Measurements from ENCODE around the gene HPS3. TPM values are rescaled to one million over a fixed set of nuclear protein-coding genes. Genes with fewer than 3 reads are reported as not detected.

HPS3 gene
- total and polyA plus RNA-seq, 4 donors: 4.4 to 9.9 (median 7.7) TPM

- TF ChIP-seq FOXA2 (IDR thresholded peaks at IDR 0.05): no peak
Observed at GRCh38 chr3:149119466-149119865, 10.0 kb upstream of the HPS3 start (continued).

GRCh38 chr3:149120051-149120972, 9.1 kb upstream of the HPS3 start:
- 16% methylated on average over 7 of the region's 7 CpGs for WGBS
- no peak overlapping the region for H3K9ac ChIP-seq (ENCODE audit: low read depth in 1 of 2, low read length in 2 of 2)
- H3K36me3 ChIP-seq (ENCODE audit: control insufficient read depth in 4 of 4, insufficient read depth in 3 of 4, low read depth in 1 of 4, low read length in 3 of 4): no peaks in the 10 kb centered on the region
- H3K27me3 ChIP-seq (ENCODE audit: control insufficient read depth in 4 of 4, insufficient read depth in 4 of 4, low read length in 3 of 4): no peaks in the 10 kb centered on the region
- DNase-seq (ENCODE audit: low spot score): no peak
- peaks cover 0 to 12% (median 0%) of the 10 kb centered on the region in 4 donors for H3K4me1 ChIP-seq (ENCODE audit: control insufficient read depth in 4 of 4, insufficient read depth in 4 of 4, low read length in 3 of 4)
- peak overlapping the region in 1 of 2 donors; percentile 6 for H3K27ac ChIP-seq (ENCODE audit: low read depth in 1 of 2, low read length in 2 of 2)
- no peak overlapping the region for H3K4me3 ChIP-seq (ENCODE audit: low read depth in 1 of 3, low read length in 3 of 3)
- no peaks in the 10 kb centered on the region for H3K9me3 ChIP-seq (ENCODE audit: control insufficient read depth in 4 of 4, low read length in 3 of 4)
- TF ChIP-seq ZBTB33 (IDR thresholded peaks at IDR 0.05): no peak
- peak; percentile 92 for TF ChIP-seq RAD21 (IDR thresholded peaks at IDR 0.05)
- TF ChIP-seq CTCF (IDR thresholded peaks at IDR 0.05; ENCODE audit: low read depth, low read length, missing input control): peak; percentile 60

- Histone ChIP-seq H3K36me3 (ENCODE audit: control insufficient read depth in 4 of 4, insufficient read depth in 3 of 4, low read depth in 1 of 4, low read length in 3 of 4) (no peaks in the 10 kb centered on the region), H3K4me1 (ENCODE audit: control insufficient read depth in 4 of 4, insufficient read depth in 4 of 4, low read length in 3 of 4) (peaks cover 0 to 12% (median 0%) of the 10 kb centered on the region in 4 donors), H3K4me3 (ENCODE audit: low read depth in 1 of 3, low read length in 3 of 3) (no peak overlapping the region), H3K27ac (ENCODE audit: low read depth in 1 of 2, low read length in 2 of 2) (peak overlapping the region in 1 of 2 donors; percentile 10), H3K9me3 (ENCODE audit: control insufficient read depth in 4 of 4, low read length in 3 of 4) (no peaks in the 10 kb centered on the region), H3K27me3 (ENCODE audit: control insufficient read depth in 4 of 4, insufficient read depth in 4 of 4, low read length in 3 of 4) (no peaks in the 10 kb centered on the region), H3K9ac (ENCODE audit: low read depth in 1 of 2, low read length in 2 of 2) (peak overlapping the region in 1 of 2 donors; percentile 20)
- no peak for DNase-seq (ENCODE audit: low spot score)
- 33% methylated on average over 4 of the region's 4 CpGs for WGBS
- TF ChIP-seq SP1 (IDR thresholded peaks at IDR 0.05) (no peak), HNF4A (conservative IDR thresholded peaks at IDR 0.05) (peak; percentile 47 to 49), EGR1 (IDR thresholded peaks at IDR 0.05; ENCODE audit: low read depth in 2 of 2) (no peak), JUND (IDR thresholded peaks at IDR 0.05) (no peak), HNF4G (IDR thresholded peaks at IDR 0.05) (no peak), RXRA (IDR thresholded peaks at IDR 0.05) (no peak), ZBTB33 (IDR thresholded peaks at IDR 0.05) (no peak), RAD21 (IDR thresholded peaks at IDR 0.05) (peak in 1 of 2 donors; percentile 17), NR2F2 (IDR thresholded peaks at IDR 0.05) (no peak), REST (IDR thresholded peaks at IDR 0.05) (no peak)
Observed at GRCh38 chr3:149122721-149123578, 6.5 kb upstream of the HPS3 start.
